Measurements from ENCODE around the gene GATD1.

Gene GATD1

GRCh38 chr11:795634-796564, 18.6 kb upstream of the GATD1 start:
- no peak for TF ChIP-seq ZNF274 (IDR thresholded peaks at IDR 0.05; ENCODE audit: low read depth, low read length)
- H3K4me3 ChIP-seq (ENCODE audit: low read length): peak overlapping the region; percentile 87

GRCh38 chr11:794766-795633, 17.7 kb upstream of the GATD1 start:
- H3K4me3 ChIP-seq (ENCODE audit: low read length): peak overlapping the region; percentile 87; the same call in 1 of the 2 replicates
- TF ChIP-seq ZNF274 (IDR thresholded peaks at IDR 0.05; ENCODE audit: low read depth, low read length): no peak

- TF ChIP-seq ZNF274 (IDR thresholded peaks at IDR 0.05; ENCODE audit: low read depth, low read length): no peak
- no peak overlapping the region for H3K4me3 ChIP-seq (ENCODE audit: low read length)
These were observed 16.9 kb upstream of the GATD1 start for GRCh38 chr11:794013-794765.

GRCh38 chr11:793556-793955, 16.3 kb upstream of the GATD1 start:
- no peak overlapping the region for H3K4me3 ChIP-seq (ENCODE audit: low read length)
- no peak for TF ChIP-seq ZNF274 (IDR thresholded peaks at IDR 0.05; ENCODE audit: low read depth, low read length)

- H3K4me3 ChIP-seq (ENCODE audit: low read length): no peak overlapping the region
- TF ChIP-seq ZNF274 (IDR thresholded peaks at IDR 0.05; ENCODE audit: low read depth, low read length): no peak
These were observed 15.6 kb upstream of the GATD1 start for GRCh38 chr11:792873-793272.

- no peak for TF ChIP-seq ZNF274 (IDR thresholded peaks at IDR 0.05; ENCODE audit: low read depth, low read length)
- no peak overlapping the region for H3K4me3 ChIP-seq (ENCODE audit: low read length)
These were observed 15.2 kb upstream of the GATD1 start for GRCh38 chr11:792535-792821.

GRCh38 chr11:791658-792534, 14.6 kb upstream of the GATD1 start:
- no peak for TF ChIP-seq ZNF274 (IDR thresholded peaks at IDR 0.05; ENCODE audit: low read depth, low read length)

GRCh38 chr11:790721-791564, 13.7 kb upstream of the GATD1 start:
- TF ChIP-seq ZNF274 (IDR thresholded peaks at IDR 0.05; ENCODE audit: low read depth, low read length): no peak
- H3K4me3 ChIP-seq (ENCODE audit: low read length): no peak overlapping the region

More at GRCh38 chr11:791658-792534, 14.6 kb upstream of the GATD1 start:
- H3K4me3 ChIP-seq (ENCODE audit: low read length): no peak overlapping the region

- TF ChIP-seq ZNF274 (IDR thresholded peaks at IDR 0.05; ENCODE audit: low read depth, low read length): no peak
- peak within 1 kb of the TSS; percentile 10; the same call in 1 of the 2 replicates for H3K4me3 ChIP-seq (ENCODE audit: low read length)
These were observed 12.7 kb upstream of the GATD1 start, which contains the start of gene CEND1 for GRCh38 chr11:789943-790342. Gene CEND1 (minus strand): TSS chr11:790090. CDS start chr11:788576, 1,514 bp downstream.

- no peak for TF ChIP-seq ZNF274 (IDR thresholded peaks at IDR 0.05; ENCODE audit: low read depth, low read length)
- H3K4me3 ChIP-seq (ENCODE audit: low read length): peak overlapping the region; percentile 10; the same call in 1 of the 2 replicates
These were observed 12.0 kb upstream of the GATD1 start for GRCh38 chr11:788953-789940.

- no peak overlapping the region for H3K4me3 ChIP-seq (ENCODE audit: low read length)
- TF ChIP-seq ZNF274 (IDR thresholded peaks at IDR 0.05; ENCODE audit: low read depth, low read length): no peak
These were observed 10.8 kb upstream of the GATD1 start for GRCh38 chr11:788009-788640.
